ENCODE measurements around the gene APBA3.

APBA3 gene

GRCh38 chr19:3761382-3762129 is at the start of gene APBA3:
APBA3 (minus strand) TSS chr19:3761692; CDS start chr19:3760264, 1,428 bp downstream.
- DNase-seq, result peak; percentile 89 to 97

- peak in 1 of 2 donors; percentile 55 for DNase-seq
Measured at GRCh38 chr19:3810708-3811355, 49.3 kb upstream of the APBA3 start.

GRCh38 chr19:3809881-3810707 is 48.6 kb upstream of the APBA3 start:
- peak in 1 of 2 donors; percentile 26 for DNase-seq

GRCh38 chr19:3808420-3809143 is 47.1 kb upstream of the APBA3 start:
- no peak for DNase-seq

GRCh38 chr19:3807574-3808354 is 46.3 kb upstream of the APBA3 start:
- no peak for DNase-seq

GRCh38 chr19:3807131-3807480 is 45.6 kb upstream of the APBA3 start:
- no peak for DNase-seq

- DNase-seq, result no peak
Measured at GRCh38 chr19:3805859-3806258, 44.4 kb upstream of the APBA3 start.

- DNase-seq, result no peak
Measured at GRCh38 chr19:3804429-3804828, 42.9 kb upstream of the APBA3 start.

- DNase-seq, result no peak
Measured at GRCh38 chr19:3803986-3804385, 42.5 kb upstream of the APBA3 start.

- no peak for DNase-seq
Measured at GRCh38 chr19:3803114-3803888, 41.8 kb upstream of the APBA3 start.

GRCh38 chr19:3801412-3802096 is 40.1 kb upstream of the APBA3 start:
- DNase-seq, result peak in 1 of 2 donors; percentile 27

GRCh38 chr19:3800996-3801395 is 39.5 kb upstream of the APBA3 start:
- no peak for DNase-seq

GRCh38 chr19:3798137-3798536 is 36.6 kb upstream of the APBA3 start:
- DNase-seq, result no peak

GRCh38 chr19:3796358-3796757 is 34.9 kb upstream of the APBA3 start:
- no peak for DNase-seq

GRCh38 chr19:3793799-3794198 is 32.3 kb upstream of the APBA3 start:
- no peak for DNase-seq

- DNase-seq, result no peak
Measured at GRCh38 chr19:3792114-3792513, 30.6 kb upstream of the APBA3 start.

GRCh38 chr19:3790941-3791340 is 29.4 kb upstream of the APBA3 start:
- DNase-seq, result no peak

- no peak for DNase-seq
Measured at GRCh38 chr19:3790209-3790734, 28.8 kb upstream of the APBA3 start.

- no peak for DNase-seq
Measured at GRCh38 chr19:3788996-3789778, 27.7 kb upstream of the APBA3 start.
